HG03135 (cell line): Measurements from ENCODE around the gene ENG.
"Not testable (repeated sequence)": the region's sequence is repeated elsewhere in the genome, so short reads cannot be mapped to it uniquely, and the experiment has no call there.

Experiments
- ATAC-seq: cut with Tn5 transposase; IDR thresholded peaks from one replicate; pipeline ENCODE4 v1.9.1; 2021; ENCODE audit warnings: mild to moderate bottlenecking, moderate library complexity; ENCODE audit not compliant: unreplicated experiment

Gene ENG

GRCh38 chr9:127846443-127847177 is 7.8 kb downstream of the ENG start:
- no peak for ATAC-seq

DNA sequence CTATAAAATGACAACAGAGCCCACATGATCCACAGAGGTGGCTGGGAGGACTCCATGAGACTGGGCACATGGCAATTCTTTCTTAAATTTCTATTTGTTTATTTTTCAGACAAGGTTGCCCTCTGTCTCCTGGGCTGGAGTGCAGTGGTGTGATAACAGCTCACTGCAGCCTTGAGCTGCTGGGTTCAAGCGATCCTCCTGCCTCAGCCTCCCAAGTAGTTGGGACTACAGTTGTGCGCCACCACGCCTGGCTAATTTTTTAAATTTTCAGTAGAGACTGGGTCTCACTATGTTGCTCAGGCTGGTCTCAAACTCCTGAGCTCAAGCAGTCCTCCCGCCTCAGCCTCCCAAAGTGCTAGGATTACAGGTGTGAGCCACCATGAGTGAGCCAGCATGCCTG is 8.8 kb downstream of the ENG start:
- not testable (repeated sequence) for ATAC-seq

GRCh38 chr9:127844821-127845359 is 9.6 kb downstream of the ENG start:
- no peak for ATAC-seq

- no peak for ATAC-seq
These were observed 13.2 kb downstream of the ENG start for GRCh38 chr9:127841087-127841835.

GRCh38 chr9:127838375-127839078 is 15.9 kb downstream of the ENG start:
- ATAC-seq: no peak

DNA sequence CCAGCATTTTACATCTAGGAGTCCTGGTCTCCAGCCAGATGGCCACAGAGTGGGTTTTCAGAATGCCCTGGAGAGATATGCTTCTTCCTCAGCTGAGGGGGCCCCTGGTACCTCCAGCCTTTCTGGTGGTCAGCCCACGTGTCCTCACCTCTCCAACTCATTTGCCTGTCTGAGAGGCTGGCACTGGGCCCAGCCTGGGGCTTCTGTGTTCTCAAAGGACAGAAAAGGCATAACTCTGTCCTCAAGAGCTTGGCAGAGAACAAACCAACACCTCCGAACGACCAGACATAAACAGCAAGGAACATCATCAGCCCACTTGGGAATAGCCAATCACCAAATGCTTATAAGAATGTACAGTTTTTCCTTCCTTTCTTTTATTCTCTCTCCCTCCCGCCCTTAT is 17.1 kb downstream of the ENG start:
- ATAC-seq: no peak

GRCh38 chr9:127836561-127836960 is 17.9 kb downstream of the ENG start:
- ATAC-seq: not testable (repeated sequence)

GRCh38 chr9:127835991-127836516 is 18.4 kb downstream of the ENG start:
- no peak for ATAC-seq

GRCh38 chr9:127833555-127833954 is 20.9 kb downstream of the ENG start:
- ATAC-seq: no peak

DNA sequence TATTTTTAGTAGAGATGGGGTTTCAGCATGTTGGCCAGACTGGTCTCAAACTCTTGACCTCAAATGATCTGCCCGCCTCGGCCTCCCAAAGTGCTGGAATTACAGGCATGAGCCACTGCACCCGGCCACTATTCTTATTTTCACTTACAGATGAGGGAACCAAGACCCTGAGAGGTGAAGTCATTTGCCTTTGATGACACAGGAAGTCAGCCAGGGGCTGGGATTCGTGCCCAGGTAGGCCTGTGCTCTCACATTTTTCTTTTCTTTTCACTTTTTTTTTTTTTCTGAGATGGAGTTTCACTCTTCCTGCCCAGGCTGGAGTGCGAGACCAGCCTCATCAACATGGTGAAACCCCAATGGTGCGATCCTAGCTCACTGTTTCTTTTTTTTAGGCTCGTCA is 22.2 kb downstream of the ENG start:
- ATAC-seq: no peak

DNA sequence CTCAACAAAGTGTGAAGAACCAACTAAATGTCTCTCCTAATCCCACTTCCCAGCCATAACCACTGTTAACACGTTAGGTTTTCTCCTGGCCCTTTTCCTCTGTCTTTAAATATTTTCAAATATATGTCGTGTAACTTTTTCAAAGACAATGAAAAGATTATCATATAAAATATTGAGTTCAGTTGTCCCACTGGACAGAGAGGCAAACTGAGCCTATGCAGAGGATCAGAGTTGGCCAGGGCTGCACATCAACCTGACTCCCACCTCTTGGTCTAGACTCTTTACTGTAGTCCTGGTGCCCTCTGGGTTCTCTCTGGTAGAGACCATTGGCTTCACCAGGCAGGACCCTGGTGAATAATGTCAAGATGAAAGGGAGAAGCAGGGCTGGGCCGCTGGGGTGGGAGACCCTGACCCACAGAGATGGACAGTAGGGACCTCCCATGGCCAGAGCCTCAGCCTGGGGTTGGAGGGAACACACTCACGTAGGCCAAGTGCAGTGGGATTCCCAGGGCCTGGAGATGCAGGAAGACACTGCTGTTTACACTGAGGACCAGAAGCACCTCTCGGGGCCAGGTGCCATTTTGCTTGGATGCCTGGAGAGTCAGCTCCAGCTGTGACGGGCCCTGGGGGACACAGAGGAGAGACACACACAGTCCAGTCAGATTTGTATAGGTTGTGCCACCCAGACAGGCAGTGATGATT is 25.1 kb downstream of the ENG start:
- ATAC-seq: no peak

GRCh38 chr9:127828262-127829031 is 26.0 kb downstream of the ENG start:
- no peak for ATAC-seq

GRCh38 chr9:127826253-127826913 is 28.1 kb downstream of the ENG start:
- no peak for ATAC-seq

DNA sequence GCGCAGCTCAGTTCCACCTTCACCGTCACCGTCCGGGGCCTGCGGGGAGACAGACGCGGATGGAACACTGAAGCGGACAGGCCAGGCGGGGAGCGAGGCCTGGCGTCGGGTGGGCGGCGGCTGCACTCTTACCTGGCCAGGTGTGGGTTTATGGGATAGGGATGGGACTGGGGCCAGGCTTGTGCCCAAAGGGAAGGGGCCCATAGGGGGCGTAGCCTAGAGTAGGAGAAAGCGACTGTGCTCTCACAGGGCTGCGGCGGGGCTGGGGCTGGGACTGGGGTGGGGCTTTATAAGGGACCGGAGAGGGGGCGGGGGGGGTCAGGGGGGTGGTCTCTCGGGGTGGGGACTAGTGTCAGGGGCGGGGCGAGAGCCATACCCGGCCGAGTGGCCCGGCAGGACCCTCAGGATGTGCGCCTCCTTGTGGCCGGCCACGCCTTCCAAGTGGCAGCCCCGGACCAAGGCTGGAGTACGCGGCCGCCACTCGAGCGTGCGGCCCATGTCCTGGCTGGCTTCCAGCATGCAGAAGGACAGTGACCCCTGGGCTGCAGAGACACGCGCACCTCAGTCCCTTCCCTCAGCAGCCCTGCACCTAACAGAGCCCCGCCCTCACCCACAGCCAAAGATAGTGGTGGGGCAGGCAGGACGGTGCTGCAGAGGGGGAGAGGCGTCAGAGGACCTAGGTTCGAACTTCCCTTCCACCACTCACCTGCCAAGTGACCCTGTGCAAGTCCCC is 29.0 kb downstream of the ENG start:
- no peak for ATAC-seq

DNA sequence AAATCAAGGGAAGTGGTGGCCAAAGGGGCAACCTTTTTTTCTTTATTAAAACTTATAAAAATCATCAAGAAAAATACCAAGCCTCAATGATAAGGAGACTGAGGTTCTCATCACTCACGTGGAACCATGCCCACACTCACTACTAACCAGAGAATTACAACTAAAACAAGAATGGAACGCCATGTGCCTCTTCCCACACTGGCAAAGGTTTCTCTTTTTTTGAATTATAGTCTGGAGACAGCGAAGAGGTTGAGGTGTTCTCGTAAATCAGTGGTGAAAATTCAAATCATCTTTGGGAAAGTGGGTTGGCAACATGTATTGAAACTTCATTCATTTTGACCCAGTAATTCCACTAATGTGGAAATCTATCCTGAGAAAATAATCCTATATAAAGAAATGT is 32.4 kb downstream of the ENG start:
- ATAC-seq: no peak

DNA sequence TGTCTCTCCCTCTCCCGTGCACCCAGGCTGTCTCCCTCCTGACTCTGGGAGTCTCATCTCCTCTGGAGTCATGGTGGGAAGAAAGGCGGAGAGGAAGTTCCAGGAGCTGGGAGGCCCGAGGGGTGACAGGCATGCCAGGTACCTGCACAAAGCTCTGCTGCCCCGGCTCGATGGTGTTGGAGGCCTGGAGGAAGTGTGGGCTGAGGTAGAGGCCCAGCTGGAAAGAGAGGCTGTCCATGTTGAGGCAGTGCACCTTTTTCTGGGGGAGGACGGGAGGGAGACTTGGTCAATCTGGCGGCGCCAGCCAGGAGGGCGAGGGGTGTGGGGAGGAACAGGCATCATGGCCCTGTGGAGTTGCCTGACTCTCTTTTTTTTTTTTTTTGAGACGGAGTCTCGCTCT is 35.9 kb downstream of the ENG start:
- ATAC-seq: no peak

DNA sequence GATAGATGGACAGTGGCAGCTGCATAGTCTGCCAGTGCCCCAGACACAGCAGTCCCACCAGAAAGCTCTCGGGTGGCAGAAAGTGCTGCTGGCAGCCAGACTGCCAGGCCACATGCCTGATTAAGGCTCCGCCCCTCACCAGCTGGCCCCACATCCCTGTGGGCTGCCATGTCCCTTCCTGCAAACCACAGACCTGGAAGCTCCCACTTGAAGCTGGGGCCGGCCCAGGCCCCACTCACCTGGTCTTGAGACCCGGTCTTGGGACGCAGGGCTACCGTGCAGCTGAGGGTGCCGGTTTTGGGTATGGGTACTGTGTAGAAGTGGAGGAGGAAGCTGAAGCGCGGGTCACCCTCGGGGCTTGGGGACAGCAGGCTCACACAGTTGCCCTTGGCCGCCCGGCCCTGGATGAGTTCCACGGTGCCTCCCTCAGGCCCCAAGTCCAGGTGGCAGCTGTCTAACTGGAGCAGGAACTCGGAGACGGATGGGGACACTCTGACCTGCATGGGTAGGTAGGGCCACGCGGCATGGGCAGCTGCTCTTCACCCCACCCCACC is 36.5 kb downstream of the ENG start:
- ATAC-seq: no peak

DNA sequence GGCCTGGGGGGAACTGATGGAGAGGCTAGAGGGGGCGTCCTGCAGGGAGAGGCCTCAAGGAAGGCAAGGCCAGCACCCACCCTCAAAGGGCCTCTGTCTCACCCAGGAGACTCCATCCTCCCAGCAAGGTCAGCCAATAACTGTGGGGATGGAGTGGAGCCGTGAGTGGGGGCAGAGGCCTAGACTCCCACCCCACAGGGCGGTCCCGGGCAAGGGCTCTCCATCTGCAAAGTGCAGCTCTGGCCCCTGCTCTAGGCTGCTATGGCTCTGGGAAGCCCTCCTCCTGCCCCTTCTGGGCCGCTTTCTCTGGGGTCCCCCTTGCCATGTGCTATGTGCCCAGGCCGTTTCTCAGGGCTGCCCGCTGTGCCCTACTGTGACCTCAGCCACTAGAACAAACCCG is 37.7 kb downstream of the ENG start:
- no peak for ATAC-seq

DNA sequence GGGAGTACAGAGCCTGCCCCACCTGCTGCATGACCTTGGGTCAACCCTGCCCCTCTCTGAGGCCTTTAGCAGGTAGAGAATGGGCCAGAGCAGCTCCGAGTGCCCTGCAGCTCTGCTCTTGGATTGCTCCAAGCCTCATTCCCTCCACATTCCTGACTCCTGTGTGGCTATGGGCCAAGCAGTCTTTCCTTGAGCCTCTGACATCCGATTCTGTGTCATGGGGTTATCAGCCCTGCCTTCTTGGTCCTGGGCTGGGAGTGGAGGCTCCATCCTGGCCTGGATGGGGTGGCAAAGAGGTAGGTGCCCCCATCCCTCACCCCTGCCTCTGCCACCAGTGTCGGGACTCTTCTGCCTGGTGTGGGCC is 38.1 kb downstream of the ENG start:
- ATAC-seq: no peak
